ENCODE data around the gene KCNQ5. TPM values are rescaled to one million over a fixed set of nuclear protein-coding genes. Genes with fewer than 3 reads are reported as not detected.

KCNQ5 gene
- total and polyA plus RNA-seq, 4 donors: 0.15 to 8.1 (median 2.4) TPM

DNA sequence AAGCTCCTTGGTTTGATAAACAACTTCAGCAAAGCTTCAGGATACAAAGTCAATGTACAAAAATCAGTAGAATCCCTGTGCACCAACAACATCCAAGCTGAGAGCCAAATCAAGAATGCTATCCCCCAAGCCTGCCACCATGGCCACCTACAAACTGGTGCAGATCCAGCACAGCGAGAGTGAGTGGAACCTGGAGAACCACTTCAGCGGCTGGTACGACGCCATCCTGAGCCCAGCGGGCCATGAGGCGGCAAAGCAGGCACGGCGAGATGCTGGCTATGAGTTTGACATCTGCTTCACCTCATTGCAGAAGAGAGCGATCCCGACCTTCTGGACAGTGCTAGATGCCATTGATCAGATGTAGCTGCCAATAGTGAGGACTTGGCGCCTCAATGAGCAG is 433.1 kb downstream of the KCNQ5 start:
- H3K27me3 ChIP-seq (ENCODE audit: control insufficient read depth in 1 of 2, insufficient read depth in 2 of 2, low read length in 1 of 2): no peaks in the 10 kb centered on the region
- ATAC-seq (ENCODE audit: low FRiP score) (no peak), DNase-seq (no peak)
- H3K4me1 ChIP-seq (ENCODE audit: control insufficient read depth in 1 of 2, insufficient read depth in 2 of 2, low read length in 2 of 2): no peaks in the 10 kb centered on the region
- WGBS, 2 donors: 88 to 89% methylated on average over 11 of the region's 11 CpGs
- intact Hi-C loops (cut with DNase I): no loop called here
- H3K9me3 ChIP-seq (ENCODE audit: control insufficient read depth, low read length): no peaks in the 10 kb centered on the region
- H3K27ac ChIP-seq (ENCODE audit: low read depth in 1 of 2, low read length in 2 of 2): no peak overlapping the region
- no peaks in the 10 kb centered on the region for H3K36me3 ChIP-seq (ENCODE audit: control insufficient read depth in 1 of 2, insufficient read depth in 2 of 2, low read length in 1 of 2)
- H3K4me3 ChIP-seq (ENCODE audit: low read length in 2 of 2): no peak overlapping the region

DNA sequence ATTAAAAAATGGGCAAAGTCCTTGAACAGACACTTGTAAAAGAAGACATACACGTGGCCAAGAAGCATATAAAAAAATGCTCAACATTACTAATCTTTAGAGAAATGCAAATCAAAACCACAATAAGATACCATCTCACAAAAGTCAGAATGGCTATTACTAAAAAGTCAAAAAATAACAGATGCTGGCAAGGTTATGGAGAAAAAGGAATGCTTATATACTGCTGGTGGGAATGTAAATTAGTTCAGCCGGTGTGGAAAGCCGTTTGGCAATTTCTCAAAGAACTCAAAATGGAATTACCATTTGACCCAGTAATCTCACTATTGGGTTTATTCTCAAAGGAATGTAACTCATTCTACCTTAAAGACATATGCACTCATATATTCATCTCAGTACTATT is 436.9 kb downstream of the KCNQ5 start:
- Histone ChIP-seq H3K36me3 (ENCODE audit: control insufficient read depth in 1 of 2, insufficient read depth in 2 of 2, low read length in 1 of 2) (no peaks in the 10 kb centered on the region), H3K4me1 (ENCODE audit: control insufficient read depth in 1 of 2, insufficient read depth in 2 of 2, low read length in 2 of 2) (no peaks in the 10 kb centered on the region), H3K9me3 (ENCODE audit: control insufficient read depth, low read length) (no peaks in the 10 kb centered on the region), H3K4me3 (ENCODE audit: low read length in 2 of 2) (no peak overlapping the region), H3K27ac (ENCODE audit: low read depth in 1 of 2, low read length in 2 of 2) (no peak overlapping the region), H3K27me3 (ENCODE audit: control insufficient read depth in 1 of 2, insufficient read depth in 2 of 2, low read length in 1 of 2) (no peaks in the 10 kb centered on the region)
- WGBS, 2 donors: 61 to 73% methylated on average over 3 of the region's 3 CpGs
- ATAC-seq (ENCODE audit: low FRiP score): no peak
- intact Hi-C loops (cut with DNase I): no loop called here
- no peak for DNase-seq

DNA sequence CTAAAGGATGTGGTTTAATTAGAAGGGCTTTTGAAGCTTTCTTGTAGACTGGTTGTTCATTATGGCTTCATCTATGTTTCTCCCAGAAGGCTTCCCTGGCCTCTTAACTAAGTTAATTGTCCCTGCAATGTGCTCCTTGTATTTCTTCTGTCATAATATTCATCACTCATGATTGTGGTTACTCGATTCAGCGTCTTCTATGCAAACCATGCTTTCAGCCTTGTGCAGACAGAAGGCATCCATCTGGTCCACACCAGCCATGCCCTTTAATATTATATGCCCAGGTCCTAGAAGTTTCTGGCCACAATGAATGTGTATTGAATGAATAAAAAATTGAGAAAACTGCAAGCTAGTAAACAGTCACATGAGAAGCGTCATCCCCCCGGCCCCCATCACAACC is 440.3 kb downstream of the KCNQ5 start:
- no peak for ATAC-seq (ENCODE audit: low FRiP score)
- WGBS, 2 donors: 47 to 58% methylated on average over 4 of the region's 4 CpGs
- intact Hi-C loops (cut with DNase I): no loop called here

DNA sequence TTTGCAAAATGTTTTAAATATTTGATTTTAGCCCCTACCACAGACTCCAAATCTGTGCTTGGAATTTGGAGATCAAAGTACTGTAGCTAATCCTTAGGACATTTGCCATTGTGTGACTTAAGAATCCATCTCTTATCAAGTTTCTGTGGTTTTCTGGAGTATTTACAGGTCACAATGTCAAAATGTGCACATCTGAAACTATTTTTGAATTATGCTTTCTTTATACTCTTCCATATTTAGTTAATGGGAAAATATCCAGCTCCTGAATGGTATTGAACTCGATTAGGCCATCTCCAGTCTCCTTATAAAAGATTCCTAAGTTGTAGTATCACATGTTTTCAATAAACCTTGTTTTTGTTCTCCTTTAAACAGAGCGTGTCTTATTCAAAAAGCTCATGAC is 441.0 kb downstream of the KCNQ5 start:
- Histone ChIP-seq H3K27ac (ENCODE audit: low read depth in 1 of 2, low read length in 2 of 2) (no peak overlapping the region), H3K4me3 (ENCODE audit: low read length in 2 of 2) (no peak overlapping the region), H3K36me3 (ENCODE audit: control insufficient read depth in 1 of 2, insufficient read depth in 2 of 2, low read length in 1 of 2) (no peaks in the 10 kb centered on the region), H3K4me1 (ENCODE audit: control insufficient read depth in 1 of 2, insufficient read depth in 2 of 2, low read length in 2 of 2) (no peaks in the 10 kb centered on the region), H3K27me3 (ENCODE audit: control insufficient read depth in 1 of 2, insufficient read depth in 2 of 2, low read length in 1 of 2) (no peaks in the 10 kb centered on the region), H3K9me3 (ENCODE audit: control insufficient read depth, low read length) (no peaks in the 10 kb centered on the region)
- no peak for ATAC-seq (ENCODE audit: low FRiP score)
- intact Hi-C loops (cut with DNase I): no loop called here
- 51 to 52% methylated on average over 2 of the region's 2 CpGs for WGBS, 2 donors
- DNase-seq: no peak

More for the DNA sequence above, 440.3 kb downstream of the KCNQ5 start:
- Histone ChIP-seq H3K36me3 (ENCODE audit: control insufficient read depth in 1 of 2, insufficient read depth in 2 of 2, low read length in 1 of 2) (no peaks in the 10 kb centered on the region), H3K27me3 (ENCODE audit: control insufficient read depth in 1 of 2, insufficient read depth in 2 of 2, low read length in 1 of 2) (no peaks in the 10 kb centered on the region), H3K4me1 (ENCODE audit: control insufficient read depth in 1 of 2, insufficient read depth in 2 of 2, low read length in 2 of 2) (no peaks in the 10 kb centered on the region), H3K4me3 (ENCODE audit: low read length in 2 of 2) (no peak overlapping the region), H3K27ac (ENCODE audit: low read depth in 1 of 2, low read length in 2 of 2) (no peak overlapping the region), H3K9me3 (ENCODE audit: control insufficient read depth, low read length) (no peaks in the 10 kb centered on the region)
- DNase-seq: no peak

DNA sequence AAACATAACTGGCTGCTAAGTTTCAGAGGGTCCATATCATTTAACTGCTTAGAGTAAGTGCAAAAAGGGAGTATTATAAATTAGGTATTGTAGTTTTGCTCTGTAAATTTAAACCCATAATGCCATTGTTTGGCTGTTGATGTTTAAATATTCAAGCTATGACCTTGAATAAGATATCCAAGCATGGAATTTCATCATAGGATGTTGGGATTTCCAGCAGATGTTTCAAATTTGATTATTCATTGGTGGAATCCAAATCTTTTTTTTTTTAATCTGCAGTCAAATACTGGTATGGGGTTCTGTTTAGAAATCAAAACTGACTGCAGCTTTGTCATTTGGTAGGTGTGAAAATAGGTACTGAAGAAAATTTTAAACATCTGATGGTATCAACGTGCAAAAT is 442.4 kb downstream of the KCNQ5 start:
- ATAC-seq (ENCODE audit: low FRiP score) (no peak), DNase-seq (no peak)
- H3K27me3 ChIP-seq (ENCODE audit: control insufficient read depth in 1 of 2, insufficient read depth in 2 of 2, low read length in 1 of 2): no peaks in the 10 kb centered on the region
- no peak overlapping the region for H3K4me3 ChIP-seq (ENCODE audit: low read length in 2 of 2)
- H3K27ac ChIP-seq (ENCODE audit: low read depth in 1 of 2, low read length in 2 of 2): no peak overlapping the region
- no peaks in the 10 kb centered on the region for H3K9me3 ChIP-seq (ENCODE audit: control insufficient read depth, low read length)
- H3K4me1 ChIP-seq (ENCODE audit: control insufficient read depth in 1 of 2, insufficient read depth in 2 of 2, low read length in 2 of 2): no peaks in the 10 kb centered on the region
- no peaks in the 10 kb centered on the region for H3K36me3 ChIP-seq (ENCODE audit: control insufficient read depth in 1 of 2, insufficient read depth in 2 of 2, low read length in 1 of 2)
- WGBS, 2 donors: 97% methylated on average over 1 of the region's 1 CpG
- intact Hi-C loops (cut with DNase I): no loop called here

DNA sequence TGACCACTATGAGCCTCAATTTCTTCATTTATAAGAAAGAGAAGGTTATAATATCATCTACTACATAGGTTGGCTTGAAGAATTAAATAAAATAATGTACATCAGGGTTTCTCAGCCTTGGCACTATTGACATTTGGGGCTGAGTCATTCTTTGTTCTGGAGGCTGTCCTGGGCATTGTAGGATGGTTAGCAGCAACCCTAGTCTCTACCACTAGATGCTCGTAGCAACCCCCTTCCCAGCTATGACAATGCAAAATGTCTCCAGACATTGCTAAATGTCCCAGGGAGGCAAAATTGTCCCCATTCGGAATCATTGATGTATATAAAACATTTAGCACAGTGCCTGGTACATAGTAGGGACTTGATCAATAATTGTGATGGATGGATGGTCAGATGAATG is 451.4 kb downstream of the KCNQ5 start:
- ATAC-seq (ENCODE audit: low FRiP score) (no peak), DNase-seq (no peak)
- H3K27ac ChIP-seq (ENCODE audit: low read depth in 1 of 2, low read length in 2 of 2): no peak overlapping the region
- no peaks in the 10 kb centered on the region for H3K9me3 ChIP-seq (ENCODE audit: control insufficient read depth, low read length)
- no peak overlapping the region for H3K4me3 ChIP-seq (ENCODE audit: low read length in 2 of 2)
- 91 to 95% methylated on average over 2 of the region's 2 CpGs for WGBS, 2 donors
- intact Hi-C loops (cut with DNase I): no loop called here
- no peaks in the 10 kb centered on the region for H3K36me3 ChIP-seq (ENCODE audit: control insufficient read depth in 1 of 2, insufficient read depth in 2 of 2, low read length in 1 of 2)
- no peaks in the 10 kb centered on the region for H3K4me1 ChIP-seq (ENCODE audit: control insufficient read depth in 1 of 2, insufficient read depth in 2 of 2, low read length in 2 of 2)
- H3K27me3 ChIP-seq (ENCODE audit: control insufficient read depth in 1 of 2, insufficient read depth in 2 of 2, low read length in 1 of 2): no peaks in the 10 kb centered on the region

DNA sequence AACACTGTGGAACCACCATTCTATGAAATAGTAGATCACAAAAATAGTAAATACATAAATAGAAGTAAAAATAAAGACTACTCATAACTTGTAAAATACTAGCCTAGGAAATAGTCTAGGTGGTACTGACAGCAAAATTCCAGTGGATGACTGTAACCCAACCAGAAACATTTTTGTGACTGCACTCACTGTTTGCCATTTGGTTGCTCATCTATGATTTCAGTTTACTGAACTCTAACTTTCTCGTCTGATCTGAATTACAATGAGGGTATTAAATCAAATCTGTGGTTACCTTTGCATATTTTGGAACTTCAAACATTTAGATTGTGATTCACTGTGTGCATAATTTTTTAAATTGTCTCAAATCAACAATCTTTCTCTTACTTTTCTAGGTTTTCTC is 452.3 kb downstream of the KCNQ5 start:
- Histone ChIP-seq H3K4me3 (ENCODE audit: low read length in 2 of 2) (no peak overlapping the region), H3K9me3 (ENCODE audit: control insufficient read depth, low read length) (no peaks in the 10 kb centered on the region), H3K4me1 (ENCODE audit: control insufficient read depth in 1 of 2, insufficient read depth in 2 of 2, low read length in 2 of 2) (no peaks in the 10 kb centered on the region), H3K27ac (ENCODE audit: low read depth in 1 of 2, low read length in 2 of 2) (no peak overlapping the region), H3K27me3 (ENCODE audit: control insufficient read depth in 1 of 2, insufficient read depth in 2 of 2, low read length in 1 of 2) (no peaks in the 10 kb centered on the region), H3K36me3 (ENCODE audit: control insufficient read depth in 1 of 2, insufficient read depth in 2 of 2, low read length in 1 of 2) (no peaks in the 10 kb centered on the region)
- ATAC-seq (ENCODE audit: low FRiP score) (no peak), DNase-seq (no peak)
- intact Hi-C loops (cut with DNase I): no loop called here
- WGBS, 2 donors: 82 to 89% methylated on average over 1 of the region's 1 CpG

DNA sequence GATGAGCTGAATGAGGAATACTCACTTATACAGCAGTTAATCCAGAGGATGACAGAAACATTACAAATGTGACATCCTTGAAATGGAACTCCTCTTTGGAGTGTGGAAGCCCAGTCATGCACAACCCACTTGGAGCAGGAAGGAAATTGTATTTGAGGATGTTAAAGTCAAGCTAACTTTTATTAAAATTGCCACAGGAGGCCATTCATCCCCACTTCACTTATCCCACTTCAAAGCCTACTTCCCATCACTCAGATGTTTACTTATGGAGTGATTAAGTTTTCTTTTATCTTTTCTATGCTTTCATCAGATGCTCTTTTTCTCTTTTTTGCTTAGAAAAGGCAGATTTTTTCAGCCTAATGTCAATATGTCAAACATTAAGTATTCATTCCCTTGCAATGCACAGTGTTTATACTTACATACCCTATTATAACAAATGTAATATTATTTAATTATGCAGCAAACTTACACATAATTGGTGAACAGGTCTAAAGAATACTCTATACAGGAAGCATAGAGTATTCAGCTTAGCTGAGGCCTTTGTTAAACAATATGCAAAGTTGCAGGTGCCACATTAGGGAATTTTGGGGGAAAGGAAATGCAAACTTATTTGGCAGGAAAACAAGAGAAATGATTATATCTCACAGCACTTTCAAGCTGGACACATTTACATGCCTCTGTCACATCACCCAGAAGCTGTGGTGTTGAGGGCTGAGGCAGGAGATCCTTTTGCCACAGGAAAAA is 454.5 kb downstream of the KCNQ5 start:
- Histone ChIP-seq H3K4me1 (ENCODE audit: control insufficient read depth in 1 of 2, insufficient read depth in 2 of 2, low read length in 2 of 2) (no peaks in the 10 kb centered on the region), H3K27ac (ENCODE audit: low read depth in 1 of 2, low read length in 2 of 2) (no peak overlapping the region), H3K4me3 (ENCODE audit: low read length in 2 of 2) (no peak overlapping the region), H3K9me3 (ENCODE audit: control insufficient read depth, low read length) (no peaks in the 10 kb centered on the region), H3K36me3 (ENCODE audit: control insufficient read depth in 1 of 2, insufficient read depth in 2 of 2, low read length in 1 of 2) (no peaks in the 10 kb centered on the region), H3K27me3 (ENCODE audit: control insufficient read depth in 1 of 2, insufficient read depth in 2 of 2, low read length in 1 of 2) (no peaks in the 10 kb centered on the region)
- no peak for DNase-seq
- ATAC-seq (ENCODE audit: low FRiP score): no peak
- intact Hi-C loops (cut with DNase I): no loop called here

DNA sequence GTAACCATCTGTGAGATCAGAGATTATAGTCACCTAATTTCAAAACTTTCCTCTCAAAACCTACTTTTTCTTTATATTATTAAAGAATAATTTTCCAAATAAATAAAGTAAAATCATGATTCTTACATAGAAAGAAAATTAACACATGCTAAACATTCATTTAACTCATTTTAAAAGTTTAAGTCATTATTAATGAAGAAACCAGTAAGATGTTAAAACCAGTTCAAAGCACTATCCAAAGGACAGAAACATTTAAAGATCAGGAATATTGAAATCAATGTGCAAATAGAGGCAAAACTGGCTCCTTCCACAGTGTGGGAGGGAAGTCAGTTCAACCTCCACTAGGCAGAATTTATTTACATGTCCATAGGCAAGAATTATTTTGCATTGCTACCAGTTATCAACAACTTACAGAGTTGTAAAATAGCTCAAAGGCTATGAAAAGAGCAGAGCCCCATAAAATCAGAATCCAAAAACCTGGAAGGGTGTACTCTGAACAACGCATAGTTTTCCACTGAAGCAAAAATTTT is 456.5 kb downstream of the KCNQ5 start:
- Histone ChIP-seq H3K27ac (ENCODE audit: low read depth in 1 of 2, low read length in 2 of 2) (no peak overlapping the region), H3K4me3 (ENCODE audit: low read length in 2 of 2) (no peak overlapping the region), H3K36me3 (ENCODE audit: control insufficient read depth in 1 of 2, insufficient read depth in 2 of 2, low read length in 1 of 2) (no peaks in the 10 kb centered on the region), H3K27me3 (ENCODE audit: control insufficient read depth in 1 of 2, insufficient read depth in 2 of 2, low read length in 1 of 2) (no peaks in the 10 kb centered on the region), H3K4me1 (ENCODE audit: control insufficient read depth in 1 of 2, insufficient read depth in 2 of 2, low read length in 2 of 2) (no peaks in the 10 kb centered on the region), H3K9me3 (ENCODE audit: control insufficient read depth, low read length) (no peaks in the 10 kb centered on the region)
- WGBS, 2 donors: 92 to 97% methylated on average over 1 of the region's 1 CpG
- ATAC-seq (ENCODE audit: low FRiP score): no peak
- no peak for DNase-seq
- intact Hi-C loops (cut with DNase I): no loop called here

Data from aorta (tissue), 5 donors.